Gastrocnemius medialis (tissue), 4 donors: Measurements from ENCODE around the gene DIP2A. TPM values are rescaled to one million over a fixed set of nuclear protein-coding genes. Genes with fewer than 3 reads are reported as not detected.

ENCODE experiments used
- ATAC-seq, 2 donors: fragments of 150-250 bp; one replicate each; pipeline ENCODE4 v1.9.1; 2016
- DNase-seq, 2 donors: peaks; one replicate each; pipeline ENCODE4 v3.0.0-alpha.2; 2019
- H3K27ac ChIP-seq, 4 donors: fragments of 200-600 bp; sonication (generic); 1 replicate in 1 of 4; 2 replicates in 3 of 4; pipeline ENCODE4 v1.5.1; 2016 to 2018; ENCODE audit warnings: mild to moderate bottlenecking in 2 of 4, moderate library complexity in 1 of 4
- H3K27me3 ChIP-seq, 3 donors: fragments of 200-600 bp; sonication (generic) in 2 of 3; 1 replicate in 1 of 3; 2 replicates in 2 of 3; pipeline versions ENCODE4 v1.5.1 to v1.6.0; 2016 to 2019; ENCODE audit warnings: mild to moderate bottlenecking in 1 of 3, moderate library complexity in 1 of 3
- H3K36me3 ChIP-seq, 2 donors: fragments of 200-600 bp; sonication (generic) in 1 of 2; one replicate each; pipeline ENCODE4 v1.5.1; 2017 to 2018
- H3K4me1 ChIP-seq, 2 donors: fragments of 200-600 bp; sonication (generic) in 1 of 2; one replicate each; pipeline ENCODE4 v1.5.1; 2016 to 2017; ENCODE audit warnings: mild to moderate bottlenecking in 2 of 2
- H3K4me3 ChIP-seq, 4 donors: fragments of 200-600 bp; sonication (generic) in 3 of 4; 1 replicate in 1 of 4; 2 replicates in 3 of 4; pipeline ENCODE4 v1.5.1; 2016 to 2019; ENCODE audit warnings: mild to moderate bottlenecking in 2 of 4
- H3K9me3 ChIP-seq, 3 donors: fragments of 200-600 bp; sonication (generic) in 2 of 3; 1 replicate in 1 of 3; 2 replicates in 2 of 3; pipeline ENCODE4 v1.5.1; 2016 to 2019
- CTCF ChIP-seq, 5 experiments: fragments of 450-650 bp in 3 of 5; fragments of 200-600 bp in 2 of 5; sonication (generic) in 2 of 5; IDR thresholded peaks in 4 of 5; conservative IDR thresholded peaks in 1 of 5; 1 replicate in 4 of 5; 2 replicates in 1 of 5; pipeline ENCODE4 v1.5.1; 2016 to 2019; ENCODE audit warnings: antibody characterized with exemption in 5 of 5, mild to moderate bottlenecking in 3 of 5, moderate library complexity in 3 of 5
- POLR2A ChIP-seq, 2 donors: fragments of 450-650 bp; IDR thresholded peaks; one replicate each; pipeline ENCODE4 v1.6.1; 2017; ENCODE audit warnings: antibody characterized with exemption in 2 of 2, mild to moderate bottlenecking in 2 of 2, moderate library complexity in 2 of 2
- in situ Hi-C, 4 donors: fragments of 200-750 bp; cut with MboI; loops; one replicate each; pipeline versions ENCODE4 v1.15.0 to v1.8.0; 2017; ENCODE audit warnings: low sequenced_read_pairs in 4 of 4
- intact Hi-C: fragments of 100-400 bp; cut with DNase I; formaldehyde crosslinking; loops from one replicate; pipeline ENCODE4 v1.15.1; 2023; ENCODE audit warnings: low total_unique reads
- total RNA-seq, 4 donors: library from RNA; depleted of rRNA; stranded (reverse); fragments of >200 nt; gene quantifications; one replicate each; pipeline versions ENCODE4 v1.1.0 to v1.2.3, GENCODE V29; 2016

Gene DIP2A
- total RNA-seq, 4 donors from 2014 or later: 6.3 to 15.5 (median 11.8) TPM

DNA sequence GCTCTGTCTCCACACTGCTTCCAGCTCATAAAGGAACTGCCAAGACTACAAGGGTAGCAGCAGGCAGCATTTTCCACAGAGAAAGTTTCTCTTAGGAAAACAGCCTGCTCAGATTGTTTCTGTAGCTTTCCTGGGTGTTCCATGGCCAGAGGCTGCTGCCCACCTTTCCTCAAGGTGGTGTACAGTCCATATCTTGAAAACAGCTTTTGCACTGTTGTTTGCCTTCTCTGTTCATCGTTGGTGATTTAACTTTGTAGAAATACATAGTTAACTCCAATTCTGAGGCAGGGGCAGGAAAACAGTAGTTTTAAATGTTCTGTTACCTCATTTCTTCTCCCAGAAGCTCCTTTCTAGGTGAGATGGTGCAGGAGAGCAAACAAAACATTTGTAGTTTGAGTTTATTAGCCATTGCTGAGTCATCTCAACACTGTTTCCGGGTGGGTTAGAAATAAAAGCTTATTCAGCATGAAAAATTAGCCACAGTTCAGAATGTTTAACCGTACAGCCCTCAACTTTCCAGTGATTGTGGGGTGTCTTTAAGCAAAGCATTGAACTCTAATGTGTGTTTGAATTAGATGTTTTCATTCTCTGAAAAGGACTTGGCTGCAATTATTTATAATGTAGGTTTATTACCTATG lies 41.7 kb downstream of the DIP2A start:
- peaks cover 0 to 57% of the 10 kb centered on the region in 2 donors for H3K36me3 ChIP-seq
- no peak overlapping the region for H3K27ac ChIP-seq
- no peaks in the 10 kb centered on the region for H3K27me3 ChIP-seq
- DNase-seq (no peak), ATAC-seq (no peak)
- in situ Hi-C loops (no loop called here), intact Hi-C loops (no loop called here)
- H3K4me3 ChIP-seq: no peak overlapping the region
- no peaks in the 10 kb centered on the region for H3K9me3 ChIP-seq
- TF ChIP-seq POLR2A (IDR thresholded peaks at IDR 0.05) (no peak), CTCF (IDR thresholded peaks at IDR 0.05 in 4 of 5, conservative IDR thresholded peaks at IDR 0.05 in 1 of 5) (no peak)
- no peaks in the 10 kb centered on the region for H3K4me1 ChIP-seq

GRCh38 chr21:46503922-46504550 lies 45.3 kb downstream of the DIP2A start:
- Histone ChIP-seq H3K4me3 (no peak overlapping the region), H3K4me1 (no peaks in the 10 kb centered on the region), H3K9me3 (no peaks in the 10 kb centered on the region), H3K36me3 (peaks cover 0 to 33% of the 10 kb centered on the region in 2 donors), H3K27ac (no peak overlapping the region), H3K27me3 (no peaks in the 10 kb centered on the region)
- no peak for TF ChIP-seq POLR2A (IDR thresholded peaks at IDR 0.05)
- no peak for TF ChIP-seq CTCF (IDR thresholded peaks at IDR 0.05 in 4 of 5, conservative IDR thresholded peaks at IDR 0.05 in 1 of 5)
- ATAC-seq (no peak), DNase-seq (no peak)
- intact Hi-C loops: no loop called here
- in situ Hi-C loops: no loop called here

- Histone ChIP-seq H3K4me1 (no peaks in the 10 kb centered on the region), H3K36me3 (peaks cover 0 to 33% of the 10 kb centered on the region in 2 donors), H3K4me3 (no peak overlapping the region), H3K27me3 (no peaks in the 10 kb centered on the region), H3K9me3 (no peaks in the 10 kb centered on the region), H3K27ac (no peak overlapping the region)
- DNase-seq (no peak), ATAC-seq (no peak)
- in situ Hi-C loops (no loop called here), intact Hi-C loops (no loop called here)
- no peak for TF ChIP-seq POLR2A (IDR thresholded peaks at IDR 0.05)
- TF ChIP-seq CTCF (IDR thresholded peaks at IDR 0.05 in 4 of 5, conservative IDR thresholded peaks at IDR 0.05 in 1 of 5): no peak
Observed at GRCh38 chr21:46504666-46505065, 46.0 kb downstream of the DIP2A start.

DNA sequence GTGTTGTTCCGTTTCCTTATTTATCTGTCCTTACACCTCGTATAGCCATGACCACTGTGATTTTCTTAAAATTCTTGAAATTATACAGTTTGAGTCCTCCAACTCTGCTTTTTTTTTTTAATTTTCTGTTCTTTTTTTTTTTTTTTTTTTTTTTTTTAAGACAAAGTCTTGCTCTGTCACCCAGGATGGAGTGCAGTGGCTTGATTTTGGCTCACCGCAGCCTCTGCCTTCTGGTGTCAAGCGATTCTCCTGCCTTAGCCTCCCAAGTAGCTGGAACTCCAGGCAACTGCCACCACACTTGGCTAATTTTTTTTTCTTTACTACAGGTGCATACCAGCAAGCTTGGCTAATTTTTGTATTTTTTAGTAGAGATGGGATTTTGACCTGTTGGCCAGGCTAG lies 48.9 kb downstream of the DIP2A start:
- DNase-seq: no peak
- H3K36me3 ChIP-seq: peaks cover 0 to 44% of the 10 kb centered on the region in 2 donors
- no peaks in the 10 kb centered on the region for H3K27me3 ChIP-seq
- intact Hi-C loops (no loop called here), in situ Hi-C loops (no loop called here)
- H3K4me3 ChIP-seq: no peak overlapping the region
- no peak for ATAC-seq
- H3K27ac ChIP-seq: no peak overlapping the region
- TF ChIP-seq CTCF (IDR thresholded peaks at IDR 0.05 in 4 of 5, conservative IDR thresholded peaks at IDR 0.05 in 1 of 5) (no peak), POLR2A (IDR thresholded peaks at IDR 0.05) (no peak)
- no peaks in the 10 kb centered on the region for H3K9me3 ChIP-seq
- no peaks in the 10 kb centered on the region for H3K4me1 ChIP-seq
